HG03280 (cell line): Measurements from ENCODE around the gene SMARCD1.

Experiments used
- ATAC-seq: cut with Tn5 transposase; IDR thresholded peaks from one replicate; pipeline ENCODE4 v1.9.1; 2021; ENCODE audit warnings: mild to moderate bottlenecking, moderate library complexity; ENCODE audit not compliant: unreplicated experiment

Gene SMARCD1

DNA sequence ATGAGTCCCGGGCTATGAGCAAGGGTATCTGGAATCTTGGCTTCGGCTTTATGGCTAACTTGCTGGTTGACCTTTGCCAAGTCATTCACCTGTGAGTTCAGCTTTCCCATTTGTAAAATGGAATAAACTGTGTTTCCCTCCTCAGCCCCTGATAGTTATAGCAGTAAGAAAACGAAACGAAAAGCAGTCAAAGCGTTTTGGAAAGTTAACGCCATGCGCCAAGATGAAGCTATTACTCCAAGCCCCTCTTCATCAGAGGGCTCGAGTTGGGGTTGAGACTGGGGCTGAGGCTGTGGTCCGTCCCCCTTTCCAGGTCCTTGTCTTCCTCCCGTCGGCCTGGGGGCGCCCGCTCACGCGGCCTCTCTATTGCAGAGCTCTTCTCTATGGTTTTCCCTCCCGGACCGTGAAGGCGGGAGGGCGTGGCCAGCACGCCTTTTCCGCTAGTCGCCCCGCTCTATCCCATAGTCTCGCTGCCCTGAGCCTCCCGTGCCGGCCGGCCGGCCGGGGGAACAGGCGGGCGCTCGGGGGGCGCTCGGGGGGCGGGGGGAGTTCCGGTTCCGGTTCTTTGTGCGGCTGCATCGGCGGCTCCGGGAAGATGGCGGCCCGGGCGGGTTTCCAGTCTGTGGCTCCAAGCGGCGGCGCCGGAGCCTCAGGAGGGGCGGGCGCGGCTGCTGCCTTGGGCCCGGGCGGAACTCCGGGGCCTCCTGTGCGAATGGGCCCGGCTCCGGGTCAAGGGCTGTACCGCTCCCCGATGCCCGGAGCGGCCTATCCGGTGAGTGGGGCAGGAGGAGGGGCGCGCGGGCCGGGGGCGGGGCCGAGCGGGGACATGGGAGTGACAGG, at the start of gene SMARCD1:
Gene SMARCD1, plus strand, starts transcription at position 568 of the 840 bp plus-strand sequence. Its CDS starts 28 bp downstream, at position 596.
- ATAC-seq, result peak; percentile 82

DNA sequence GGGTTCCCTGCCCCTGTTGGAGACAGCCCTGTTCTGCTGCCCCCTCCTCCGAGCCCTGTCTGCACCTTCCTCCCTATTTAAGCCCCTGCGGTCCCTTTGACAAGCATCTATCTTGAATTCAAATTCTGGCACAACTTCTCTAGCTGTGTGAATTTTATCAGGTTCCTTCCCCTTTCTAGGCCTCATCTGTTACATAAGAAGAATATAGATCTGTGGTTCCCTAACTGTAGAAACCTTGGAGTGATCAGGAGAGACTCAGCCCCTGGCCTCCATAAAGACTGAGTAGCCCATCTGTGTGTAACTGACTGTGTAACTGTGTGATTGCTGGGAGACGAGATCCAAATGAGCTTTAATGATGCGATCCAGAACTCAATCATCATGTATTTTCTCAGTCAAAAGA, 46.8 kb upstream of the SMARCD1 start:
- ATAC-seq, result no peak

DNA sequence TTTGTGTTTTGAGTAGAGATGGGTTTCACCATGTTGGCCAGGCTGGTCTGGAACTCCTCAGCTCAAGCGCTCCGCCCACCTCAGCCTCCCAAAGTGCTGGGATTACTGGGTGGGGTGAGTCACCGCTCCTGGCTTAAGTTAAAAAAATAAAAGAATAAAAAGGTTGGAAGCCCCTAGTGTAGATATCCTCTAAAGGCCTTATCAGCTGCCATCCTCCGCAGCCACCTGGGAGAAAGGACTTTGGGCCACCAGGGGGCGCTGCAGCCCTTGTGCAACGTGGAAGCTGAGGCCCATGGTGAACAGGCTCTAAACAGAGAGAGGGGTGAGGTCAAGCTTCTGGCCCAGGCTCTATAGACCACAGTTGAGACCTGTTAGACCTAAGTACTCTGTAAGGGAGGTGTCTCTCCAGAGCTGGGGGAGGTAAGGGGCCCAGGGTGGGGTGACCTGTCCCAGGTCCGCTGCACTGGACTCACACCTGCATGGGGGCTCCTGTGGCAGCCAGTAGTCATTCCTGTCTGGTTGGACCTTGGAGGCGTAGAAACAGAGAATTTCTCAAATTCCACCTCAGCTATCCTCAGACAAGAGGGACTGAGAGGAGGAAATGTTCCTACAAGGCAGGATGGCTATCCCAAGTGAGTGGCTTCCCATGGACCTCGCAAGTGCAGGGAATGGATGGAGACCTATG, 45.8 kb upstream of the SMARCD1 start:
- no peak for ATAC-seq

DNA sequence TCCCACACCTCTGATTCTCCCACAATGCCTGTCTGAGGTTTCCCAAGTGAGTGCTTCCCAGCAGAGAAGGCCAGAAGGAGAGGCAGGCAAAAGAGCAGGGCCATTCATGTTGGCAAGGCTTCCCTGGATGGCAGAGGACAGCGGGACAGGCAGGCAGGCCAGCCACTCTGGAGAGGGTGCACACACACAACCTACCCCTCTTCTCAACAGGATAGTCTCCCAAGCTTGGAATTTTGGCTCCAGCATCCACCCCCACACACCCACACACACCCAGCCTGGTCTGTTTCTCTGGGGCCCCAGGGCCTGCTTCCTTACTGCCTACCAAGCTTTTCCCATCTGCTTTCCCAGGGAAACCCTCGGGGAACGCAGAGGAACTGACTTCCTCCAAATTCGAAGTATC, 44.5 kb upstream of the SMARCD1 start:
- no peak for ATAC-seq

DNA sequence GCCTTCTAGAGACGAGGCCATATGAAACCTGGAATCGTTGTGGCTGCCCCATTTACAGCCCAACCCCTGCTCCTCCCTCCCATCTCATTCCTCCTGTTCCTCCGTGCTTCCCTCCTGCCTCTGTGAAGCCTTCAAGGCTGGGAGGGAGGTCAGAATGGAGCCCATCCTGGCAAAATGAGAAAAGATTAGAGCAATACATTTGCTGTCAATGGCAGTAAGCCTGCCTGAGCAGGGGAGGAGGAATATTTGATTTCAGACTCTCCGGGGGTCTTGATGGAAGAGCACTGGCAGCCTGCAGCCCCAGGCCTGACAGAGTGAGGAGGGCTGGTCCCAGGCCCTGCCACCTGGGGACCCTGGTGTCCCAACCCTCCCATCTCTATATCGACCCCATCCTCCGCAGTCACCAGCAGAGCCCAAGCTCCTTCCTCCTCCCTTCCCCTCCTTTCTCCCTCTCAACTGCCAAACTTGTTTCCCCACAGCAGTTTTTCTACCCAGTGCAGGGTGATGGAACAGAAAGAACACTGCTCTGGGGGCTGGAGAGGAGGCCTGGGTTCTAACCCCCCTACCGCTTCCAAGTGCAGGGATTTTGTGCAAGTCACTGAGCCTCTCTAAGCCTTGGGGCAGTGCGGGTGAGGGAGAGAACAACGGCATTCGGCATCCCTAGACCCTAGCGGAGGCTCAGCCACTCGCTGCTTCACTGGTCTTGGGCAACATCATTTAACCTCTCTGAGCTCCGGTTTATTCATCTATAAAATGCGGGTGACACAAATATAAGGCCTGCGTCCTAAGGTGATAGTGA, 43.9 kb upstream of the SMARCD1 start:
- ATAC-seq, result no peak

DNA sequence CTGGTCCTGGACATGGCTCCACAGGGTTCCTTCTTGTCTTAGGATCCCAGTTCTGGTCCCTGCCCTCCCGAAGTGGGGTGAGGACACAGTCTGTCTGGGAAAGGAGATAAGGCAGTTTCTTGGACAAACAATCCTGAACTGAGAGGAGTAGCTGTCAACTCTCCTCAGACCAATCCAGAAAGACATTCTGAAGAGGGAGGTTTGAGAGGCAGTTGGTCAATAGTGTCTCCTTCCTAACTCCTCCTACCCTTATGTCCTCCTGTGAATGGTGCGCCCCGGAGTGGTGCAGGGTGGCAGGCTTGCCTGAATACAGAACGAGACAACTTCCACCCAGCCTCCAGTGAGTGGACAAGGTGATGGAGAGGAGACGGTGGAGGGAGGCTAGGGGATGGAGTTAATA, 43.2 kb upstream of the SMARCD1 start:
- no peak for ATAC-seq

DNA sequence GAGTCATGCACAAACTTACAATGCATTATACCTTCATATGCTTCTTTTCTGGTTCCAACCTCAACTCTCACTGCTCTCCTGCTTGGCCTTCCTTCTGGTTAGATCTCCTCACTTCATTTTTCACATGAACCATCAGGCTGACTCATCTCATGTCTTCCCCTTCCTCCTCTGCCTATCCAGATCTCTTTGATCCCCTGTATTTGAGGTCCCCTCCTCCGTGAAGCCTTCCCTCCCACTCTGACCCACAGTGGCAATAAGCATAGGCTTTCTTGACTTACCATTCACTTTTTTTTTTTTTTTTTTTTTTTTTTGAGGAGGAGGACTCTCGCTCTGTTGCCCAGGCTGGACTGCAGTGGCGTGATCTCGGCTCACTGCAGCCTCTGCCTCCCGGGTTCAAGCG, 42.4 kb upstream of the SMARCD1 start:
- no peak for ATAC-seq

DNA sequence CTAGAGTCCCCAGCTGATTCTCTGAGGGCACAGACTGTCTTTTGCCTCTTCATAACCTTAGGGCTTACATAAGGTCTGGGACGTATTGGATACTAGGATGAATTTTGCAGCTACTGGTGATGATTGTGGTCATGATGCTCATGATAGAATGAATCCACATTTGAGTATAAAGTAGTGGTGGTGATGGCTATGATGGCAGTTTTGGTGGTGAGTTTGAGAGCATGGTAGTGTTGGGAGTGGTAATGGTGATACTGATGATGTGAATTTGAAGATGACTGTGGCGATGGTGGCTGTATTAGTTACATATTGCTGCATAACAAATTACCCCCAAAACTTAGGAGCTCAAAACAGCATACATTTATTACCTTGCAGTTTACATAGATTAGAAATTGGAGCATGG, 41.8 kb upstream of the SMARCD1 start:
- ATAC-seq, result no peak

DNA sequence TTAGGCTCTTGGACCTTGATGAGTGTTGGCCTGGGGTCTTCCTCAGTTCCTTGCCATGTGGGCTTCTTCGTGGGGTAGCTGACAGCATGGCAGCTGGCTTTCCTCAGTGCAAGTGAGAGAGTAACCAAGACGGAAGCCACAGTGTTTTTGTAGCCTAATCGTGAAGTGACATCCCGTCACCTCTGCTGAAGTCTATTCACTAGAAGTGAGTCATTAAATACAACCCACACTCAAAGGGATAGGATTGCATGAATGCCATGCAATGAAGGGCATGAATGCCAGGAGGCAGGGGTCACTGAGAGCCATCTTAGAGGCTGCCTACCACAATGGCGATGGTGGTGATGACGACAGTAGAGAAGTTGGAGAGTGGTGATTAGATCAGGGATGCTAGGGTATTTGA, 41.3 kb upstream of the SMARCD1 start:
- no peak for ATAC-seq

DNA sequence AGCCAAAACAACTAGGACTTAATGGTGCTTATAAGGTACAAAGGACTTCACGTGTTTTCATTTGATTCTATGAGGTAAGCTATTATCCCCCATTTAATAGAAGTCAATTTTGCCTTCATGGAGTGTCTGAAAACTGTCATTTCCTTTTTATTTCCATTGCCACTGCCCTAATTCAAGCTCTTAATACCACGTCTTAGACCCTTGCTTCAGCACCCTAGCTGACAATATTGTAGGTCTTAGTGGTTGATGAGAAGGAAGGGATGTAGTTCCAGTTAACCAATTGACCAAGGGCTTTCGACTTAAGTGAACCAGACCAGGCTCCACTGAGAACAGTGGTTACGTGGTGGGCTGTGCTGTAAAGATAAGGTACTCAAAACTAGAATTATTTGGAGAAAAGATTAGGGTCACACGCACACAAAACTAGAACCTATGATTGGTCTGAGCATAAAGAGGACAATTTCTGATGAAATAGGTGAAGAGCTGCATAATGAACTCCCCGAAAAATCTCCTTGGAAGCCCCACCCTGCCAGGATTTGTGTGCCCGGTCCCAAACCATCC, 37.4 kb upstream of the SMARCD1 start:
- ATAC-seq, result no peak

DNA sequence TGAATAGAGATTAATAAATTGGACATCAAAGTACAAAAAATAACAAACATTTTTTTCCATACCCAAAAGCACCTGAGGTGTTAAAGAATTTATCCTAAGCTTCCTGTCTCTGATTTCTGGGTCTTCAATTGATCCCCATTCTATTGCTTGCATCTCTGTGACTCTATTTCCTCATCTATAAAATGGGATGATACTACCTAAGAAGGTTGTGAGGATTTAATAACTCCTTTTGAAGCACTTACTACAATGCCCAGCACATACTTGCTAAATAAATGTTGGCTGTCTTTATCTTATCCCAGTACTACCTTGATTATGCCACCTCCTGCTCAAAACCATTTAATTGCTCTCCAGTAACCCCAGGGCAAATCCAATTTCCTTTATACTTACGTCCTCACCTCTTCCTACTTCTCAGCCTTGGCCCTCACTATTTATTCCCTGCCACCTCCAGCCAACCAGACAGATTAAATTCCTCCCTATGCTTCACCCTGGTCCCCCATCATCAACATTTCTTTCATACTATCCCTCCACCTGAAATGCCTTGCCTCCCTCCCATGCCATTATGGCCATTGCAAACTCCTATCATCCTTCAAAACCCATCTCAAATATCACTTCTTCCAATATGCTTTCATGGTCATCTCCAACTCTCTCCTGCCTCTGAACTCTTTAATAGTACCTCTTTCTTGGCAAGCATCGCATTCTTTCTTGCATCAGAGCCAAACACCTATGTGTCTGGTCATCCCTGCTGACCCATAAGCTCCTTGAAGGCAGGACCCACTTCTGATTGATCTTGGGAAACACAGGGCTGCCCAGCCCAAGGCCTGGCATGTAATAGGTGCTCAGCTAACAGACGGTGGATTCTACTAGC, 35.7 kb upstream of the SMARCD1 start:
- ATAC-seq, result no peak

DNA sequence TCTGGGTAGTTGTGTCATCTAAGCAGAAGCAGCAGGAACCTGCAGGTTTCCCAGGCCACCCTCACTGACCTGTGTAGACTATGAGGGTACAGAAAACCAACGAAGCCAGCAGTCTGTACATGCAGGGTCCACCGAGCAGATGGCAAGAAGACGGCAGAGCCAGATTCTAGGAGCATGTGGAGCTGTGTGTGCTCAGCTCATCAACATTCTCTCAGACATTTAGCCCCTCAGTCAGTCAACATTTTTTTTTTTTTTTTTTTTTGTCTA, 35.1 kb upstream of the SMARCD1 start:
- ATAC-seq, result no peak

DNA sequence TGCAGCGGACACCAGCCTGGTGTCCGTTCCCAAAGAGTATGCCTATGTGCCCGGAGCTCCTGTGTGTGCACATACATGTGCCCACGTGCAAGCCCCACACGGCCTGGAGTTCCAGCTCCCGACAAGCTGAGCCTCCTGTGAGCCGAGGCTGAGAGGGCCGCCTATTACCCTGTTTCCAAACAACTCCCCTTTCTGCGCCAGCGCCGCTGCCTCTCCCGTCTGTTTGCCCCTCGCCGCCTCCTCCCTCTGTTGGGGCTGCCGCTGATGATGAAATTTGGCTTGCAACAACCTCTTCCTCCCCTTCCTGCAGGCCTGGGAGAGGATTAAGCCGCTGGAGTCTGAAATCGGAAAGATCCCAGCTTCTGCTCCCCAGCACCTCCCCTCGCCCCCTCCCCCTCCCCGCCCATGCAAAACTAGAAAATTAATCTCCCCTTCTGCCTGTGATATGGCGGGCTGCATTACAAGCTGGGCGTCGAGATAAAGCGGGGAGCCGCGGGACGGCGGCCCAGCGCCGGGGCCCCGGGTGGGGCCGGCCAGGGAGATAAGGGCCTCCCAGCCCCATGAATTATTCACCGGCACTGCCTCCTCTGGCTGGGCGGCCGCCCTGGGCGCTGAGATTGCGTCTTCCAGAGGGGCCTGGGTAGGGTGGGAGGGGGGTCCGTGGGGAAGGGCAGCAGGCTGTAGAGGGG, 34.6 kb upstream of the SMARCD1 start:
- ATAC-seq, result no peak

DNA sequence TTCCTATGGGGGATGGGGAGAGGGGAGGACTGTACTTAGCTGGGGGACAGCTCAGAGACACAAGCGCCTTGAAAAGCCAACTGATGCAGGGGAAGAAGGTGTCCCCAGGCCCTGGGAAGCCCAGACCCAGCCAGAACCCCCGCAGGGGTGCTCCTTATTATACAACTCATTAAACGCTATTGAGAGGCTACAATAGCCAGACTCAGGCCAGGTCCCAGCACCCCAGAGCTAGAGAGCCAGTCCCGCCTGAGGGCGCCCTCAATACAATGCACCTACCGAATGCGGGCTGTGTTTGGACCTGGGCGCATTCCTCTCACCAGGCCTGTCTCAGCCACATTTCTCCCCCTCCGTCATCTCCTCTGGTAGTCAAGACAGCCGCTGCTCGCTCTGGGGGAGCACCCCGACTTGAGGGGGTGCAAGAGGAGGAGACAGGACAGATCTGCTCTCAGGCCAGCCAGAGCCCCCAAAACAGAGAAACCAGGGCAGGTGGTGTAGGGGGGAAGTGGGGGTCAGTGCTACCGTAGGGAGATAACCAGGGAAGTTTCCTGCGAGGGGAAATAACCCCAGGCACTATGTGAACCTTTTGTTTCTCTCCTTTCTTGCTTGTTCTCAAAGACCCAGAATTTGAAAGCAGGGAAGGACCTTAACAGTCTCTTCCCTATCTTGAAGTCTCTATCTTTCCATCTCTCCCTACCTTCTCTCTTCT, 33.9 kb upstream of the SMARCD1 start:
- no peak for ATAC-seq

DNA sequence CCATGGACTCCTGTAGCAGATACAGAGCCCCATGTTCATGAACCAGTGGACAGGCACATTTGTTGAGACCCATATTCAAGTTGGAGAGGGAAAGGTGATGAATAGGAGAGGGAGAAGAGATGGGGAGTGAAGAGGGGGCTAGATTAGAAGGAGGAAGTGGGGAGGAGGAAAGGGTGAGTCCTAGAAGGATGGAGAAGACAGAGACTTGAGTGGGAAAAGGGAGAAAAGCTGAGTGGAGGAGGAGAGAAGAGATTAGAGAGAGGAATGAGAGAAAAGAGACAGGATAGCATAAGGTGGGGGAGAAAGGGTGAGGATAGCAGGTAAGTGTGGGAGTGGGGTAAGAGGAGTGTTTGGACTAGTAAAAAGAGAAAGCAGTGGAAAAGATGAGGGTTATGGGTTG, 32.6 kb upstream of the SMARCD1 start:
- ATAC-seq, result no peak

DNA sequence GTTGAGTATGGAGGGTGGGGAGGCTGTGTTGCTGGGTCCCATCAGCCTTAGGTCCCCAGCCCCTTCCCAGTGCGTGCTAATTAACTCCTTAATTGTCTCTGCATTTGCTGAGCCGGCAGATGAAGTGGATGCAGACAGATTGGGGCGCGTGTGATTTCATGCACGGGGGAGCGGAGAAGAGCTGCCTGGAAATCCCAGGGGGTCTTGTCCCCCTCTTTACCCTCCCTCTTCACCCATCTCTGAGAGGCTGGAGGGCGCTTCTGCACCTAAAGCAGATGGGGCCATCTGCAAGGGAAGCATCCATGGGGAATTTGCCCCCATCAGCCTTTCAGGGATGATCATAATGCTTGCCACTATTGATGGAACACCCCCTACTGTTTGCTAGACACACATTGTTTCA, 32.2 kb upstream of the SMARCD1 start:
- ATAC-seq, result no peak

DNA sequence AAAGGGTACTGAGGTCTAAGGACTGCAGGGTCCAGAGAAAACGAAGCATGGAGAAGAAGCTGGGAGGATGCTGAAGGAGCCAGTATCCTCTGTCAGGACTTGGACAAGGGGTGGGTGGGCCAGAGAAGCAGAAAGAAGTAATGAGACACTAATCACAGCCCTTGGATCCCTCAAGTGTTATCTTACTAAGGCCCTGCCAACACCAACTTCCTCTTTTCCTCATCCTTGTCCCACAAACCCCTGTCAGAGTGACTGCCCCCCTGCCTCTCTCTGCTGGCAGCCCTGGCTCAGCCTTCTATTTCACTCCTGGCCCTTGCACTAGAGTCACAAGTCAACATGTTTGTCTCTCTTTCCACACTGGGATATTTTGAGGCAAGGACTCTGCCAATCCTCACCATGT, 31.6 kb upstream of the SMARCD1 start:
- no peak for ATAC-seq

DNA sequence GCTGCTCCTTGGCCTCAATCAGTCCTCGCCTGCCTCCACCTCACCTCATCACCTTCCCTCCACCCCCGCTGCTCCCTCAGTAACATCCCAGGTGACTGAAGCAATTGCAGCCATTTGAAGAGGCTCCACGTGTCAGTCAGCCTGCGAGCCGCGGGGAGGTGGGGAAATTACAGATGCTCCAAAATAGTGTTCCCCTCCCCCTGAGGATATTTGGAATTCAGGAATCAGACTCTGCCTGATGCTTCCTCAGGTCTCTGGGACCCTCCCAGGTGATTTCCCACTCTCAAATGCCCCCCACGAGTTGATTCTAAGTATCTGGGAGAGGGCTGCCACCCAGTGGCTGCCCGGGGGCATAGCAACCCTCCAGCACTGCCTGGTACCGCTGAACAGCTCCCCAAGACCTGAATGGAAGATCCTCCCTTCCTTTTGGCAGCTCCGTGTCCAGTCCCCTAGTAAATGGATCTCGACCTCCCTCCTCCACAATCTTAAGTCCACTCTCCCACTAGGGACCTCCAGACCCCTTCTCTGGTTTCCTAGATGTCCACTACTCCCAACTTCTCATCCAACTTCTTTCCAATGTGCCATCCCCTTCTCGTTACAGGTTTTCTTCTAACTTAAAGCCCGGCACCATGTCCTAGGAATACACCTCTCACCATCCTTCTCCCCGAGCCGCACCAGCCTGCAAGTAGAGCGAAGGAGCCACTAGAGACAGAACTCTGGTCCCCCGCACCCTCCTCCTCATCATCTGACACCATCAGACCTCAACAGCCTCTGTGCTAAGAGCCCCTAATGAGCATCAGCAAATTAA, 29.1 kb upstream of the SMARCD1 start:
- ATAC-seq, result no peak

DNA sequence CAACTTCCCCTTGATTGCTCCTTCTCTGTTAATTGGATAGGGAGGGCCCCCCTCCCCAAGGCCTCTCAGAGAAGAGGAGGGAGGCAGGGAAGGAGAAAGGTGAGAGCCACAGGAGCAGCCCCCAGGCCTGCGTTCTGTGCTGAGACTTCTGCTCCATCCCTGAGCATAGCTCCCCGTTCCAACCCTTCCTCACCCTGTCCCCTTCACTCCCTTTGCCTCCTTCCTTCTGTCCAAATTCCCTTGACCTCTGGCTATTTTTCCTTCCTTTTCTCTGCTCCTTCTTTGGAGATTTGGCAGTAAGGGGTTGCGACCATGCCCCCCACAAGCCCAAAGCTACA, 28.5 kb upstream of the SMARCD1 start:
- no peak for ATAC-seq
